DOHH2 (cell line): ENCODE results near the gene ACSBG1.

ENCODE experiments used
- H3F3A ChIP-seq: fragments of 200-600 bp; sonication (generic), shearing (Covaris generic); 2 replicates; pipeline ENCODE4 v1.6.0; 2016; ENCODE audit warnings: antibody characterized with exemption, mild to moderate bottlenecking; ENCODE audit not compliant: control insufficient read depth, insufficient read depth
- H3K27ac ChIP-seq: fragments of 200-600 bp; sonication (generic); 2 replicates; pipeline ENCODE4 v1.5.1; 2014; ENCODE audit warnings: low read depth, mild to moderate bottlenecking, low read length, moderate library complexity
- H3K27me3 ChIP-seq: fragments of 200-600 bp; sonication (generic); 2 replicates; pipeline ENCODE4 v1.6.1; 2014; ENCODE audit warnings: mild to moderate bottlenecking, low read length, mixed read lengths; ENCODE audit not compliant: control insufficient read depth
- H3K36me3 ChIP-seq: fragments of 200-600 bp; sonication (generic); 2 replicates; pipeline ENCODE4 v1.6.1; 2014; ENCODE audit warnings: mild to moderate bottlenecking, low read length, moderate library complexity, mixed read lengths; ENCODE audit not compliant: control insufficient read depth
- H3K4me1 ChIP-seq: fragments of 200-600 bp; sonication (generic); 2 replicates; pipeline ENCODE4 v1.6.1; 2014; ENCODE audit warnings: mild to moderate bottlenecking, low read length, mixed read lengths; ENCODE audit not compliant: control insufficient read depth
- H3K4me2 ChIP-seq: fragments of 200-600 bp; sonication (generic); 2 replicates; pipeline ENCODE4 v1.6.0; 2014; ENCODE audit warnings: mild to moderate bottlenecking, low read length, moderate library complexity
- H3K4me3 ChIP-seq: fragments of 200-600 bp; sonication (generic); 2 replicates; pipeline ENCODE4 v1.5.1; 2014; ENCODE audit warnings: mild to moderate bottlenecking, low read length, mixed read lengths
- H3K79me2 ChIP-seq: fragments of 200-600 bp; sonication (generic); 2 replicates; pipeline ENCODE4 v1.6.1; 2014; ENCODE audit warnings: mild to moderate bottlenecking, low read length, mixed read lengths; ENCODE audit not compliant: control insufficient read depth
- H3K9me2 ChIP-seq: fragments of 200-600 bp; sonication (generic); replicated peaks from 2 replicates; pipeline ENCODE4 v1.6.1; 2014; ENCODE audit warnings: mild to moderate bottlenecking, low read length, mixed read lengths; ENCODE audit not compliant: control insufficient read depth
- H3K9me3 ChIP-seq: fragments of 200-600 bp; sonication (generic); 2 replicates; pipeline ENCODE4 v1.6.1; 2014; ENCODE audit warnings: antibody characterized with exemption, low read length, mixed read lengths; ENCODE audit not compliant: control insufficient read depth, insufficient read depth
- H4K20me1 ChIP-seq: fragments of 200-600 bp; sonication (generic); 2 replicates; pipeline ENCODE4 v1.6.0; 2014; ENCODE audit warnings: low read depth, mild to moderate bottlenecking, antibody characterized with exemption, low read length, moderate library complexity; ENCODE audit not compliant: control insufficient read depth, insufficient read depth
- EZH2phosphoT487 ChIP-seq: fragments of 200-600 bp; sonication (generic); IDR thresholded peaks from 2 replicates; pipeline ENCODE4 v1.6.1; 2017; ENCODE audit warnings: borderline replicate concordance, mild to moderate bottlenecking, antibody characterized with exemption, low read length, moderate library complexity, mixed read lengths
- TF ChIP-seq, protein P1 (sequence below): fragments of 200-600 bp; sonication (generic); IDR thresholded peaks from one replicate; pipeline ENCODE4 v1.5.1; 2014; ENCODE audit warnings: antibody characterized with exemption, mild to moderate bottlenecking, low read depth, low read length; ENCODE audit not compliant: poor library complexity, severe bottlenecking

ACSBG1 gene, protein sequence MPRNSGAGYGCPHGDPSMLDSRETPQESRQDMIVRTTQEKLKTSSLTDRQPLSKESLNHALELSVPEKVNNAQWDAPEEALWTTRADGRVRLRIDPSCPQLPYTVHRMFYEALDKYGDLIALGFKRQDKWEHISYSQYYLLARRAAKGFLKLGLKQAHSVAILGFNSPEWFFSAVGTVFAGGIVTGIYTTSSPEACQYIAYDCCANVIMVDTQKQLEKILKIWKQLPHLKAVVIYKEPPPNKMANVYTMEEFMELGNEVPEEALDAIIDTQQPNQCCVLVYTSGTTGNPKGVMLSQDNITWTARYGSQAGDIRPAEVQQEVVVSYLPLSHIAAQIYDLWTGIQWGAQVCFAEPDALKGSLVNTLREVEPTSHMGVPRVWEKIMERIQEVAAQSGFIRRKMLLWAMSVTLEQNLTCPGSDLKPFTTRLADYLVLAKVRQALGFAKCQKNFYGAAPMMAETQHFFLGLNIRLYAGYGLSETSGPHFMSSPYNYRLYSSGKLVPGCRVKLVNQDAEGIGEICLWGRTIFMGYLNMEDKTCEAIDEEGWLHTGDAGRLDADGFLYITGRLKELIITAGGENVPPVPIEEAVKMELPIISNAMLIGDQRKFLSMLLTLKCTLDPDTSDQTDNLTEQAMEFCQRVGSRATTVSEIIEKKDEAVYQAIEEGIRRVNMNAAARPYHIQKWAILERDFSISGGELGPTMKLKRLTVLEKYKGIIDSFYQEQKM

DNA sequence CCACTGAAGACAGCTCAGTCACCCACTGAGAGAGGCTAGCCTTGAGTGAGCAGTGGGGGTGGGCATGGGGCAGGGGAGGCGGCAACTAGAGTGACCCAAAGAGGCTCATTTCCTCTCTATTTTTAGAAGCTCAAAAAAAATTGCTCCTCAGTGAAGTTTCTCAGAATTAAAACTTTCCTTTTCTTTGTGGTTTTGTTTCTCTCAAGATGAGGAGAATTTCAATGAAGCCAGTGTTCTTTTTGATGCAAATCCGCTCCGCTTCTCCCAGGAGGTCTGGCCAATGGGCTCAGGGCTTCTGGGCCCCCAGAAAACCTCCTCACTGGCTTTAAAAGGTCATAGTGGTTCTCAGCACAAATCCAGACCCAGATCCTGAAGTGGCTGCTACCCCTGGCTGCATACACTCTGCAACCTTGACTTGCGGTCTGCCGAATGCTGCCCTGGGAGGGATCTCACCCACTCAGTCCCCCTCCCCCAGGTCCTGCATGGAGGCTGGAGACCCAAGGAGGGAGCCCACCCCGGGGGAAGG is at the start of gene ACSBG1:
ACSBG1 (minus strand) TSS at position 51 of the 526 bp plus-strand sequence. CDS start 64 bp downstream, outside the sequence.
- Histone ChIP-seq H3K4me2 (no peak within 1 kb of the TSS), H3K9me2 (no peaks in the 10 kb centered on the region), H3K27ac (no peak within 1 kb of the TSS), H3K4me1 (0 out of 2 replicates have a peak, but pooled peaks cover 4% of the 10 kb centered on the region), H3F3A (no peaks in the 10 kb centered on the region), H3K9me3 (no peaks in the 10 kb centered on the region), H3K27me3 (peaks cover 34% of the 10 kb centered on the region), H3K36me3 (no peaks in the 10 kb centered on the region), H3K79me2 (no peaks in the 10 kb centered on the region), H3K4me3 (no peak within 1 kb of the TSS), H4K20me1 (no peaks in the 10 kb centered on the region)
- TF ChIP-seq EZH2phosphoT487, result no peak
- TF ChIP-seq, protein P1, sequence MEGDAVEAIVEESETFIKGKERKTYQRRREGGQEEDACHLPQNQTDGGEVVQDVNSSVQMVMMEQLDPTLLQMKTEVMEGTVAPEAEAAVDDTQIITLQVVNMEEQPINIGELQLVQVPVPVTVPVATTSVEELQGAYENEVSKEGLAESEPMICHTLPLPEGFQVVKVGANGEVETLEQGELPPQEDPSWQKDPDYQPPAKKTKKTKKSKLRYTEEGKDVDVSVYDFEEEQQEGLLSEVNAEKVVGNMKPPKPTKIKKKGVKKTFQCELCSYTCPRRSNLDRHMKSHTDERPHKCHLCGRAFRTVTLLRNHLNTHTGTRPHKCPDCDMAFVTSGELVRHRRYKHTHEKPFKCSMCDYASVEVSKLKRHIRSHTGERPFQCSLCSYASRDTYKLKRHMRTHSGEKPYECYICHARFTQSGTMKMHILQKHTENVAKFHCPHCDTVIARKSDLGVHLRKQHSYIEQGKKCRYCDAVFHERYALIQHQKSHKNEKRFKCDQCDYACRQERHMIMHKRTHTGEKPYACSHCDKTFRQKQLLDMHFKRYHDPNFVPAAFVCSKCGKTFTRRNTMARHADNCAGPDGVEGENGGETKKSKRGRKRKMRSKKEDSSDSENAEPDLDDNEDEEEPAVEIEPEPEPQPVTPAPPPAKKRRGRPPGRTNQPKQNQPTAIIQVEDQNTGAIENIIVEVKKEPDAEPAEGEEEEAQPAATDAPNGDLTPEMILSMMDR, result no peak

DNA sequence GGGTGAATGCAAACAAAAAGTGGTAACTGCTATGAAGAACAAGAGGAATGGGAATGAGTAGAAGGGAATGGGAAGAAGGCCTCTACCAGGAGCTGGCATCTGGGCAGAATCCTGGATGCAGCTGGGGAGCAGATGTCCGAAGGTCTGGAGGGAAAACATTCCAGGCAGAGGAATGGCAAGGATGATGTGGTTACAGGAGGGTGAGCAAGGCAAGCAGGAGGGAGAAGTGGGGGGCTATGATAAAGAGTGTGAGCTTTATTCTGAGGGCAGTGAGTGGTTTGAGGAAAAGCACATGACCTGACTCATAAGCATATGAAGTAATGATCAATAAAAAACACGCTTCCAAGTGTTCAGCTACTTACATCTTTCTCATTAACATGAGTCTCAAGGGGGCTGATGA is 48.0 kb upstream of the ACSBG1 start:
- no peak overlapping the region for H3K27ac ChIP-seq
- no peak overlapping the region for H3K4me3 ChIP-seq
- H3K9me3 ChIP-seq, result no peaks in the 10 kb centered on the region
- no peaks in the 10 kb centered on the region for H3F3A ChIP-seq
- TF ChIP-seq EZH2phosphoT487, result no peak
- TF ChIP-seq, protein P1, result no peak
- H3K27me3 ChIP-seq, result no peaks in the 10 kb centered on the region
- H3K79me2 ChIP-seq, result no peaks in the 10 kb centered on the region
- H4K20me1 ChIP-seq, result no peaks in the 10 kb centered on the region
- H3K9me2 ChIP-seq, result no peaks in the 10 kb centered on the region
- no peaks in the 10 kb centered on the region for H3K4me1 ChIP-seq
- no peak overlapping the region for H3K4me2 ChIP-seq
- H3K36me3 ChIP-seq, result peaks cover 26% of the 10 kb centered on the region

DNA sequence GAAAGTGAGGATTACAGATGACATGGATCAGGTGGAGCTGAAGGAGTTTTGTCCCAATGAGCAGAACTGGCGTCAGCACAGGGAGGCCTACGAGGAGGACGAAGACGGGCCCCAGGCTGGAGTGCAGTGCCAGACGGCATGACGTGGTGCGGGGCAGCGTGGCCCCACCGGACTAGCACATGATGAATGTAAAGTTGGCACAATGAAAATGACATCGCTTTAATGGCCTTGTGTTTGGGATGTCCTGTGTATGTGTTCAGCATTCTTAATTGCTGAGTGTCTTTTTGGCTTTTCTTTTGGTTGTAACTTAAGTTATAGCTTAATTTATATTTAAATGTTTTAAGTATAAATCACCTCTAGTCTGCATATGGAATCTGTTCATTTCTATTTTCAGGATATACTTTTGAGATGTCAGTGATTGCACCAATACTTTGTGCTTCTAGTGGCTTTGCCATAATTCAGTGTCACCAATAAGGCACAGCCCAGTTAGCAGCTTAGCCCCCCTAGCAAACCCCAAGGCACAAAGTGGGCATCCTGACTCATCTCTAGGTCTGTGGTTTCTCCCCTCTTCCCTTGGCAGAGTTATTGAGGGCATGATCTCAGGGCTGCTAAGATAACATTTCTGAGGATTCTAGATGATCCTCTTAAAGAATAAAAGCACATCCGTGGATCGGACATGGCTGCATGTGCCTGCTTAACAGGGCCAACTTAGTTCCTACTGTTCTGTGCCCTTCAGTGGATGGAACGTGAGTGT is 46.1 kb upstream of the ACSBG1 start:
- Histone ChIP-seq H3K4me1 (no peaks in the 10 kb centered on the region), H3K4me2 (no peak overlapping the region), H3K36me3 (peaks cover 11% of the 10 kb centered on the region), H3K79me2 (no peaks in the 10 kb centered on the region), H3F3A (no peaks in the 10 kb centered on the region), H3K9me2 (no peaks in the 10 kb centered on the region), H4K20me1 (no peaks in the 10 kb centered on the region), H3K9me3 (no peaks in the 10 kb centered on the region), H3K27me3 (no peaks in the 10 kb centered on the region), H3K27ac (no peak overlapping the region), H3K4me3 (no peak overlapping the region)
- TF ChIP-seq, protein P1, result no peak
- TF ChIP-seq EZH2phosphoT487, result no peak
